K562 (cell line): ENCODE data around the gene PTPRB. TPM values are rescaled to one million over a fixed set of nuclear protein-coding genes. Genes with fewer than 3 reads are reported as not detected.

Experiments used
- CEBPB ChIP-seq: fragments of 450-650 bp; IDR thresholded peaks from 2 replicates; pipeline ENCODE4 v1.6.1; 2016; ENCODE audit warnings: missing genetic modification characterization, missing compliant biosample characterization
- CHD2 ChIP-seq: IDR thresholded peaks from 2 replicates; pipeline ENCODE4 v1.6.1; 2011; ENCODE audit warnings: low read depth, low read length
- CTBP1 ChIP-seq: fragments of 450-650 bp; IDR thresholded peaks from 2 replicates; pipeline ENCODE4 v1.6.1; 2016; ENCODE audit warnings: borderline replicate concordance
- CXXC5 ChIP-seq: fragments of 250-450 bp; sonication (Bioruptor Pico); IDR thresholded peaks from 2 replicates; pipeline ENCODE4 v1.8.0; 2022; ENCODE audit warnings: inconsistent platforms, mild to moderate bottlenecking, moderate library complexity
- DEAF1 ChIP-seq: fragments of 450-650 bp; formaldehyde crosslinking; IDR thresholded peaks from 2 replicates; pipeline ENCODE4 v1.4.0; 2020; ENCODE audit warnings: mild to moderate bottlenecking, moderate library complexity
- HDAC2 ChIP-seq: fragments of 450-650 bp; IDR thresholded peaks from 2 replicates; pipeline ENCODE4 v1.6.1; 2016; ENCODE audit warnings: mild to moderate bottlenecking
- NR2C1 ChIP-seq, 2 experiments: fragments of 450-650 bp; IDR thresholded peaks; 2 replicates each; pipeline ENCODE4 v1.6.1; 2017; ENCODE audit warnings: mild to moderate bottlenecking in 2 of 2, antibody characterized with exemption in 1 of 2, inconsistent platforms in 1 of 2, missing compliant biosample characterization in 1 of 2, missing genetic modification characterization in 1 of 2
- PCBP1 ChIP-seq: fragments of 200-400 bp; formaldehyde crosslinking; IDR thresholded peaks from 2 replicates; pipeline ENCODE4 v1.6.1; 2018; ENCODE audit warnings: mild to moderate bottlenecking, low read depth, low read length; ENCODE audit not compliant: poor library complexity, severe bottlenecking
- PTBP1 ChIP-seq: fragments of 200-400 bp; formaldehyde crosslinking; IDR thresholded peaks from 2 replicates; pipeline ENCODE4 v1.6.1; 2017; ENCODE audit warnings: low read depth, low read length
- RFX7 ChIP-seq: fragments of 250-450 bp; sonication (Bioruptor Pico); IDR thresholded peaks from 2 replicates; pipeline ENCODE4 v1.5.1; 2021; ENCODE audit warnings: mild to moderate bottlenecking
- SAFB2 ChIP-seq: fragments of 200-400 bp; formaldehyde crosslinking; IDR thresholded peaks from 2 replicates; pipeline ENCODE4 v1.6.1; 2018; ENCODE audit warnings: borderline replicate concordance, low read length, low read depth, moderate library complexity; ENCODE audit not compliant: severe bottlenecking
- TBP ChIP-seq: optimal IDR thresholded peaks from 2 replicates; pipeline ENCODE3; 2011; ENCODE audit warnings: low read depth, low read length, improper control_type of control experiment
- ZBTB33 ChIP-seq: sonication (generic); formaldehyde crosslinking; IDR thresholded peaks from 2 replicates; pipeline ENCODE4 v1.8.1; 2023; ENCODE audit warnings: mild to moderate bottlenecking, missing genetic modification reagents
- ZNF165 ChIP-seq: fragments of 250-450 bp; sonication (Bioruptor Pico); IDR thresholded peaks from 2 replicates; pipeline ENCODE4 v1.4.0; 2020; ENCODE audit warnings: borderline replicate concordance
- ZNF408 ChIP-seq: fragments of 250-450 bp; sonication (Bioruptor Pico); IDR thresholded peaks from 2 replicates; pipeline ENCODE4 v1.4.0; 2020; ENCODE audit warnings: low read depth, mild to moderate bottlenecking, moderate library complexity
- ZNF76 ChIP-seq: fragments of 250-450 bp; sonication (Bioruptor Pico); IDR thresholded peaks from 2 replicates; pipeline ENCODE4 v1.4.0; 2020; ENCODE audit warnings: mild to moderate bottlenecking, moderate library complexity, borderline replicate concordance
- ZNF79 ChIP-seq: fragments of 250-450 bp; sonication (Bioruptor Pico); IDR thresholded peaks from 2 replicates; pipeline ENCODE4 v1.4.0; 2020; ENCODE audit warnings: low read depth, mild to moderate bottlenecking, moderate library complexity
- polyA plus RNA-seq, 8 experiments: library from polyadenylated mRNA; depleted of rRNA in 4 of 8; stranded (reverse) in 5 of 8; unstranded in 3 of 8; fragments of >200 nt; fragmentation: Nextera tagmentation in 2 of 8; fragmentation: Illumina TruSeq in 1 of 8; extraction: Ambion mirVana in 2 of 8; extraction: Trizol in 1 of 8; gene quantifications; 2 replicates each; pipeline versions ENCODE4 v1.2.1 to v1.2.3, GENCODE V29; 2011 to 2014; ENCODE audit warnings: inconsistent platforms in 1 of 8, missing spikeins in 1 of 8
- total RNA-seq, 7 experiments: library from RNA; depleted of rRNA in 6 of 7; stranded (reverse); fragments of >200 nt in 6 of 7; fragmentation: Illumina TruSeq in 2 of 7; extraction: Trizol in 2 of 7; gene quantifications; 2 replicates each; pipeline versions ENCODE4 v1.2.1 to v1.2.3, GENCODE V29; 2011 to 2021; ENCODE audit warnings: low replicate concordance in 1 of 7
- TF ChIP-seq, protein P1 (sequence below): fragments of 250-450 bp; sonication (Bioruptor Pico); IDR thresholded peaks from 2 replicates; pipeline ENCODE4 v1.9.0; 2021; ENCODE audit warnings: mild to moderate bottlenecking, inconsistent platforms
- TF ChIP-seq, protein P2 (sequence below), 2 experiments: fragments of 450-650 bp; conservative IDR thresholded peaks; 2 replicates each; pipeline ENCODE4 v1.6.1; 2017; ENCODE audit warnings: mild to moderate bottlenecking in 2 of 2, moderate library complexity in 2 of 2

The PTPRB gene
- total and polyA plus RNA-seq, 9 of the 15 experiments (the other 6 are each of a cell fraction or from before 2014, with no cell fraction given), result 0.46 to 5.9 (median 3.1) TPM

DNA sequence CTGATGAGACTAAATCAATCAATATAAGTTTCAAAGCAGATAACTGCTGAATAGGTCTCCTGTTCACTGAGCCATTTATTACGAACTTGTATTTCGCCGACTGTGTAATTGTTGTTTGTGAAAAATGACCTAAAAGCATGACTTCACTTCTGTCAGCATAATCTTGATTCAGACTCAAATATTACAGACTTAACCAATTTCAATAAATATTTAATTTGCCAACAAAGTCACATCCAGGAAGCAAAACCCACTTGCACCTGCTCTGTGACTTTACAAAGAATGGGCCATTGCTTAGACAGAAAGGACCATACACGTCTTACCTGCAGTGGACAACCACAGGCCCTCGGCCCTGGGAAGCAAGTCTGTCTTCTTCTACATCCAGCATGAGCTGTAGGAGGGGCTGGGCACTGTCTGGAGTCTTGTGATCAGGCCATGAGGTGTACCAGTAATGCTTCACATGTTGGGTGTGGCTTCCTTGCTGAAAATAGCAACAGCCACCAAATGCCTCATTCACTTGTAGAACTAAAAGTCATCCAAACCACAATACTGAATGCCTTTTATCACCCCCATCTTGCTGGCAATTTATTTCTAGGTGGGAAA is 23.5 kb upstream of the PTPRB start (continued):
- no peak for TF ChIP-seq NR2C1 (IDR thresholded peaks at IDR 0.05)
- peak; percentile 21 for TF ChIP-seq NR2C1 (tag; IDR thresholded peaks at IDR 0.05)
- TF ChIP-seq CXXC5 (CRISPR knock-in tag), result peak; percentile 36
- no peak for TF ChIP-seq RFX7 (CRISPR knock-in tag)
- TF ChIP-seq CHD2, result no peak
- TF ChIP-seq HDAC2, result peak; percentile 29; the same call in 1 of the 2 replicates
- TF ChIP-seq TBP, result peak; percentile 72
- TF ChIP-seq ZBTB33 (CRISPR knock-in tag), result no peak
- TF ChIP-seq, protein P1, sequence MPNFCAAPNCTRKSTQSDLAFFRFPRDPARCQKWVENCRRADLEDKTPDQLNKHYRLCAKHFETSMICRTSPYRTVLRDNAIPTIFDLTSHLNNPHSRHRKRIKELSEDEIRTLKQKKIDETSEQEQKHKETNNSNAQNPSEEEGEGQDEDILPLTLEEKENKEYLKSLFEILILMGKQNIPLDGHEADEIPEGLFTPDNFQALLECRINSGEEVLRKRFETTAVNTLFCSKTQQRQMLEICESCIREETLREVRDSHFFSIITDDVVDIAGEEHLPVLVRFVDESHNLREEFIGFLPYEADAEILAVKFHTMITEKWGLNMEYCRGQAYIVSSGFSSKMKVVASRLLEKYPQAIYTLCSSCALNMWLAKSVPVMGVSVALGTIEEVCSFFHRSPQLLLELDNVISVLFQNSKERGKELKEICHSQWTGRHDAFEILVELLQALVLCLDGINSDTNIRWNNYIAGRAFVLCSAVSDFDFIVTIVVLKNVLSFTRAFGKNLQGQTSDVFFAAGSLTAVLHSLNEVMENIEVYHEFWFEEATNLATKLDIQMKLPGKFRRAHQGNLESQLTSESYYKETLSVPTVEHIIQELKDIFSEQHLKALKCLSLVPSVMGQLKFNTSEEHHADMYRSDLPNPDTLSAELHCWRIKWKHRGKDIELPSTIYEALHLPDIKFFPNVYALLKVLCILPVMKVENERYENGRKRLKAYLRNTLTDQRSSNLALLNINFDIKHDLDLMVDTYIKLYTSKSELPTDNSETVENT, result peak; percentile 67; the same call in 1 of the 2 replicates
- no peak for TF ChIP-seq PTBP1
- no peak for TF ChIP-seq PCBP1
- TF ChIP-seq ZNF79 (CRISPR knock-in tag), result peak; percentile 54; the same call in 1 of the 2 replicates
- TF ChIP-seq SAFB2, result no peak
- TF ChIP-seq ZNF165 (CRISPR knock-in tag), result no peak
- peak; percentile 85 for TF ChIP-seq CTBP1
- TF ChIP-seq CEBPB (tag), result no peak
- TF ChIP-seq, protein P2, sequence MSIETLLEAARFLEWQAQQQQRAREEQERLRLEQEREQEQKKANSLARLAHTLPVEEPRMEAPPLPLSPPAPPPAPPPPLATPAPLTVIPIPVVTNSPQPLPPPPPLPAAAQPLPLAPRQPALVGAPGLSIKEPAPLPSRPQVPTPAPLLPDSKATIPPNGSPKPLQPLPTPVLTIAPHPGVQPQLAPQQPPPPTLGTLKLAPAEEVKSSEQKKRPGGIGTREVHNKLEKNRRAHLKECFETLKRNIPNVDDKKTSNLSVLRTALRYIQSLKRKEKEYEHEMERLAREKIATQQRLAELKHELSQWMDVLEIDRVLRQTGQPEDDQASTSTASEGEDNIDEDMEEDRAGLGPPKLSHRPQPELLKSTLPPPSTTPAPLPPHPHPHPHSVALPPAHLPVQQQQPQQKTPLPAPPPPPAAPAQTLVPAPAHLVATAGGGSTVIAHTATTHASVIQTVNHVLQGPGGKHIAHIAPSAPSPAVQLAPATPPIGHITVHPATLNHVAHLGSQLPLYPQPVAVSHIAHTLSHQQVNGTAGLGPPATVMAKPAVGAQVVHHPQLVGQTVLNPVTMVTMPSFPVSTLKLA (conservative IDR thresholded peaks at IDR 0.05), result peak; percentile 79 to 89
- TF ChIP-seq ZNF76 (CRISPR knock-in tag), result peak; percentile 83; the same call in 1 of the 2 replicates
- no peak for TF ChIP-seq ZNF408 (CRISPR knock-in tag)
- no peak for TF ChIP-seq DEAF1 (CRISPR knock-in tag)
